ENCODE data around the gene LRGUK.
"Not testable (repeated sequence)": the region's sequence is repeated elsewhere in the genome, so short reads cannot be mapped to it uniquely, and the experiment has no call there.

Gene LRGUK, protein sequence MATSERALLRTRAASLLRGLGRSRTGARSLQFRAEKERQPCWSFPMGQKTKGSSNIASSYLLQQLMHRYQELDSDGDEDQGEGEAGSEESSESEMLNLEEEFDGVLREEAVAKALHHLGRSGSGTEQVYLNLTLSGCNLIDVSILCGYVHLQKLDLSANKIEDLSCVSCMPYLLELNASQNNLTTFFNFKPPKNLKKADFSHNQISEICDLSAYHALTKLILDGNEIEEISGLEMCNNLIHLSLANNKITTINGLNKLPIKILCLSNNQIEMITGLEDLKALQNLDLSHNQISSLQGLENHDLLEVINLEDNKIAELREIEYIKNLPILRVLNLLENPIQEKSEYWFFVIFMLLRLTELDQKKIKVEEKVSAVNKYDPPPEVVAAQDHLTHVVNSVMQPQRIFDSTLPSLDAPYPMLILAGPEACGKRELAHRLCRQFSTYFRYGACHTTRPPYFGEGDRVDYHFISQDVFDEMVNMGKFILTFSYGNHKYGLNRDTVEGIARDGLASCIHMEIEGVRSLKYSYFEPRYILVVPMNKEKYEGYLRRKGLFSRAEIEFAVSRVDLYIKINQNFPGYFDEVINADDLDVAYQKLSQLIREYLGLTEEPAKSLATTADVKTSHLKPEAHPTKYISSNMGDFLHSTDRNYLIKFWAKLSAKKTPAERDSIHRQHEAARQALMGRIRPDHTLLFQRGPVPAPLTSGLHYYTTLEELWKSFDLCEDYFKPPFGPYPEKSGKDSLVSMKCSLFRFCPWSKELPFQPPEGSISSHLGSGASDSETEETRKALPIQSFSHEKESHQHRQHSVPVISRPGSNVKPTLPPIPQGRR

DNA sequence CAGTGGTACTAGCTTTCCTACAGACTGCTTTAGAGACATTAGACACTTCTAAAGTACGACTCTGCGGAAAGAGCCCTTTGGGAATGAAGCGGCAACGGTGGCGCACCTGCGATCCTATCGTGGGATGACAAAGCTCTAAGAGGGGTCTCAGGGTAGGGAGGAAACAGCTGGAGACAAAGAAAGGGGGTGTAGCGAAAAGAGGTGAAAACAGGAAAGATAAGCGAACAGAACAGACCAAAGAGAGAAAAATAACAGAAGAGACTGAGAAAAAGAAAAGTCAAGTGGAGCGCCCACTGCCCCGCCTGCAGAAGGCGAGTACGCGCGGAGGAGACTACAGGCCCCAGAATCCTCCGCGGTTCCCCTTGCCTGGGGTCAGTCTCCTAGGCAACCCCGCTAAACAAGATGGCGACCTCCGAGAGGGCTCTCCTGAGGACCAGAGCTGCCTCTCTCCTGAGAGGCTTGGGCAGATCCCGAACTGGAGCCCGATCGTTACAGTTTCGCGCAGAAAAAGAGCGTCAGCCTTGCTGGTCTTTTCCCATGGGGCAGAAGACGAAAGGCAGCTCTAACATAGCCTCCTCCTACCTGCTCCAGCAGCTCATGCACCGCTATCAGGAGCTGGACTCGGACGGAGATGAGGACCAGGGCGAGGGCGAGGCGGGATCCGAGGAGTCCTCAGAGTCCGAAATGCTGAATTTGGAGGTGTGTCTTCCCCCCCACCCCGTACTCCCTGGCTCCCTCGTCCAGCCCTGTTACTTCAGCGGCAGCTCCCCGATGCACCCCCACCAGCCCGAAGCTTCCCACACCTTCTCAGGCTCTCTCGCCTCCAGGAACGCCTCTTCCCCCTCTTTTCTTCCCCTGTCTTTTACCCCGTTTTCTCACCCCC is at the start of gene LRGUK:
LRGUK (plus strand) TSS at position 375 of the 883 bp plus-strand sequence; CDS start at position 403, 28 bp downstream.
- DNase-seq (ENCODE audit: low read depth, low spot score): peak; percentile 93

DNA sequence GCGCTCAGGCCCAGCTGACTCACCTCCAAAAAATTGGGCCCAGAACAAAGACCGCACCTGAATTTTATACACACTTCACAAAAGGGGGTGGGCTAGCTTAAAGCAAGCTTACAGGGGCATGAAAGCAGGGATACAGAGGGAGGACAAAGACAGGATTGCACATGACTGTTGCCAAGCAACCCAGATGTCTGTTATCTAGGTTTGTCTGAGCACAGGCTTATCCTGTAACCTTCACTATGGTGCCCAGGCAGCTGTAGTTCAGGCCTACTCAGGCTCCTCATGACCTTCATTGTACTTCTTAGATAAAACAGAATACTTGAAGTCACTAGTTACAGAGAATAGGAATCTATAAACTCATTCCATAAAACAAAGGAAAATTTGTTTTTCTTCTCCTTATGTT is 49.6 kb upstream of the LRGUK start:
- not testable (repeated sequence) for DNase-seq (ENCODE audit: low read depth, low spot score)

DNA sequence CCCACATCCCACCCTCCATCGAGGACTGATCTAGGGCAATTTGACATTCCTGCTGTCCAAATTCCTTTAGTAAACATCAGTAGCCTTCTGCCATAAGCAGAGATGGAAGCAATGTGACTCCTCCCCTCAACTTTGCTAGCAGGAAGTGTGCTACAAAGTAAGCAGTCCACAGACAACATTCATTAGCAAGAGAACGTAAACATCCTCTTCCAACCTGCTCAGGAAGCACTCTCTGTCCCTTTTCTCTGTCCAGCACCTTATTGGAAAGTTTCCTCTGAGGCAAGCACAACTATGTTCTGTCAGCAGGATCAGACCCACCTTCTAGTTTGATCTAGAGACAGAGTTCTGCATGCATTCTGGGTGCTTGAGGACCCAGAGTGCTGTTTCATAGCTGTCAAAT is 48.1 kb upstream of the LRGUK start:
- no peak for DNase-seq (ENCODE audit: low read depth, low spot score)

GRCh38 chr7:134081695-134082094 is 45.4 kb upstream of the LRGUK start:
- no peak for DNase-seq (ENCODE audit: low read depth, low spot score)

- peak; percentile 4 for DNase-seq (ENCODE audit: low read depth, low spot score)
Observed at GRCh38 chr7:134083766-134084487, 43.2 kb upstream of the LRGUK start.

DNA sequence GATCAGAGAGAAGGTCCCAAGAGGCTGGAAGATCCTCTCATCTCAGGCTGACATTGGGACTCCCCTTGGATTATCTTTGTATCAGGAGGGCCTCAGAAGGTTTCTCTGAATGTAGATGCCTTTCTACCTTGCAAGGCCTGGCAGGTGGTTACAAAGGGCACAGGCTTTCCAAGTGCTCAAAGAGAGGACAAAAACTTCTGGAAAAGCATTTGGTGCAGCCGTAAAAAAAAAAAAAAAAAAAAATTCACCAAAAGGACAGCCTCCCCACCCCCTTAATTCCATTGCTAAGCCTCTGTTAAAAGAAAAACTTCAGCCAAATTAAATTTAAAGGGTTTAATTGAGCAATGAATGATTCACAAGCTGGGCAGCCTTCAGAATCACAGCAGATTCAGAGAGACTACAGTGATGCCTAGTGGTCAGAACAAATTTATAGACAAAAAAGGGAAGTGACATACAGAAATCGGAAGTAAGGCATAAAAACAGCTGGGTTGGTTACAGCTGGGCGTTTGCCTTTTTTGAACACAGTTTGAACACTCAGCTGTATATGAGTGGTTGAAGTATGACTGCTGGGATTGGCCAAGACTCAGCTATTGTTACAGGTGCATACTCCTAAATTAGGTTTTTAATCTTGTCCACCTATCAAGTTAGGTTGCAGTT is 42.5 kb upstream of the LRGUK start:
- no peak for DNase-seq (ENCODE audit: low read depth, low spot score)

DNA sequence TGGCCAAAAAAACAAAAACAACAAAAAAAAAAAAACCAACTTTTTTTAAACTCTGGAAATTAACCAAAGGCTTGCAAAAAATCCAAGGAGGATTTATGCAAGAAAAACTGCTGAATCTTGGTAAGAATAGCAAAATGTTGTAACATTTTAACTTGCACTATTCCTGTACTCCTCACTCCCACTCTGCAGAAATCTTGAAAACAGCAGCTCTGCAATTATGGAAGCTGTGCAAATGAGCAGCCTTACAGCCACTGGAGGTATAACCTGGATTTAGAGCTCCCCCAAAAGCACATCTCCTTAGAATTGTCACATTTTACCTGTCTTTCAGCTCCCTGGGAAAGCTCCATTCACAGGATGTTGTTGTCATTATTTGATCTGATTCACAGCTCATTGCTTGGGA is 41.8 kb upstream of the LRGUK start:
- no peak for DNase-seq (ENCODE audit: low read depth, low spot score)

GRCh38 chr7:134086998-134087735 is 40.0 kb upstream of the LRGUK start:
- DNase-seq (ENCODE audit: low read depth, low spot score): no peak

DNA sequence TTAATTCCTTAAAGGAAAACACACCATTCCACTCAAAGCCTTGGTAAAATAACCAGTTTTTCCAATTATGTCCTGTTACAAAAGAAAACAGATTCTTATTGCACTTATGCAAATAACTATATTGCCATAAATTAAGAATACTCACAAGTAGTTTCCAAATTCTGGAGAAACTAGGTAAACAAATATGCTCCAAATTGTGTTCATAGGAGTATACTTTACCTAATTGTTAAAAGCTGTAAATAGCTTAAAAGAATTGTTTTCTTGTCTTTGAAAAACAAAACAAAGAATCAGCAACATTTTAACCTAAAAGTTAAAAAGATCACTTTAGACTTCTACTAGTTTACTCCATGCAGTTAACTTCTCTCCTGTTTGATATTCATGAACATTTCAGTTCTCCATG is 38.9 kb upstream of the LRGUK start:
- DNase-seq (ENCODE audit: low read depth, low spot score): no peak

DNA sequence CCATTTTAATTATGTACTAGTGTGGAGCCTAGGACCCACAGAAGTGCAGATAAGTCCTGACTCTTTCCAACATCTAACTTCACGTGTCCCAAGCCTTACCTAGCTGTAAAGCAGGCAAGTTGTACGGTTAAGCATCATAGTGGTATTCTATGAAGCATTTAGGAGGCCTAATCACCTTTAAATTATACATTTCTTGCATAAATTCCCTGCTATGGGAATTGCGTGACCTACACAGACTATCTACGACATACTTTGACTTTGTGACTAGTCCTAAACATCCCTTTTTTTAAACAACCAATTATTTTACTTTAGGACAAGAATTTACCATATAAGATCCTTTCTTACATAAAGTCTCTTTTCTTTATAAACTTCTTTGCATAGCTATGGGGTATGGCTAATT is 37.7 kb upstream of the LRGUK start:
- no peak for DNase-seq (ENCODE audit: low read depth, low spot score)

DNA sequence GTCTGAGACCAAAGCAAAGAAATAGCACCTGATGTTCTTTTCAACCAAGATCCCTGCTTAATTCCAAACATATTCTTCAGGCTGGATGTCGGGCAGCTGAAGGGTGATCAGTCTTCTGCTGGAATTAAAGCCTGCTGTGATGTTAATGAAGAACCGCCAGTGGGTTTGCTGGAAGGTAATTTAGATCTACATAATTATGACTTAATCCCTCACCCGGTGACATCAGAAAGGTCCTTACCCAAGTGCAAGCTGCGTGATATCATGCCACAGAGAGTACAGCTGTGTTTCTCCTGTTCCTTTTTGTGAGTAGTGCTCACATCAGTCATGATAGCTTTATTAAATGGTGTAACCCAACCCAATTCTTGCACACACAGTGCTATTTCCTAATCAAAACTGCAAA is 29.1 kb upstream of the LRGUK start:
- DNase-seq (ENCODE audit: low read depth, low spot score): no peak

GRCh38 chr7:134101716-134102115 is 25.4 kb upstream of the LRGUK start:
- DNase-seq (ENCODE audit: low read depth, low spot score): no peak

DNA sequence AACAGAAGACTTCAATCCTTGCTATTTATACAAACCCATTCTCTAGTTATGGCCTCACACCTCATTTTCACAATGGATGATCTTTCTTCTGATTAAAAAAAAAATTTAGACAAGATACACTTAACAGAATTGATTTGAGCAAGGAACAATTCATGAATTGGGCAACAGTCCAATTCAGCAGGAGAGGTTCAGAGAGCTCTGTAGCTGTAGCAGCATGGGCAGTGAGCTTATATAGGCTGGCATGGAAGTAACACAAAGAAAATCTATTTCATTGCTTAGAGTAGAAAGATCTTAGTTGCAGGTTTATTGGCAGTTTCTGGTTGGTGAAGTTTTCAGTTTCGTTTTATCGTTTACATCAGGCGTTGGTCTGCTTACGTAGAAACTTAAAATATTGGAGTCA is 23.0 kb upstream of the LRGUK start:
- DNase-seq (ENCODE audit: low read depth, low spot score): no peak

GRCh38 chr7:134105841-134106240 is 21.3 kb upstream of the LRGUK start:
- DNase-seq (ENCODE audit: low read depth, low spot score): no peak

DNA sequence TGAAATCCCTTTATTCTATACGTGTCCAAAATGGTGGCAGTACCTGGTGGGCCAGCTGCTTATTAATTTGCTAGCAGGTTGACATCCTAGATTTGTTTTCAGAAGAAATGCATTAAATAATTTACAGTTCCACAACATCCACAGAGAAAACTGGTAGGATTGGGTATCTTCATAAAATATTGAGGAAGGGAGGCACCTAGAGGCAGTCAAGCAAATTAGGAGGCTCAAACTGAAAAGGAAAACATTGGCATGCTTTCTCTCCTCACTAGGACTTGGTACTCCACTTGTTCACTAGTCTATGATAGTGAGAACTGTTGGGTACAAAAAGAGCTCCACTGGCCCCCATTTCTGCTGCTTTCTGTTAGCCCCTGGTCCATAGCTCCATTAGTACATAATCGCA is 18.3 kb upstream of the LRGUK start:
- no peak for DNase-seq (ENCODE audit: low read depth, low spot score)

- no peak for DNase-seq (ENCODE audit: low read depth, low spot score)
Observed at GRCh38 chr7:134113655-134114054, 13.5 kb upstream of the LRGUK start.

GRCh38 chr7:134114992-134115391 is 12.1 kb upstream of the LRGUK start:
- DNase-seq (ENCODE audit: low read depth, low spot score): no peak

- no peak for DNase-seq (ENCODE audit: low read depth, low spot score)
Observed at GRCh38 chr7:134120405-134120804, 6.7 kb upstream of the LRGUK start.

DNA sequence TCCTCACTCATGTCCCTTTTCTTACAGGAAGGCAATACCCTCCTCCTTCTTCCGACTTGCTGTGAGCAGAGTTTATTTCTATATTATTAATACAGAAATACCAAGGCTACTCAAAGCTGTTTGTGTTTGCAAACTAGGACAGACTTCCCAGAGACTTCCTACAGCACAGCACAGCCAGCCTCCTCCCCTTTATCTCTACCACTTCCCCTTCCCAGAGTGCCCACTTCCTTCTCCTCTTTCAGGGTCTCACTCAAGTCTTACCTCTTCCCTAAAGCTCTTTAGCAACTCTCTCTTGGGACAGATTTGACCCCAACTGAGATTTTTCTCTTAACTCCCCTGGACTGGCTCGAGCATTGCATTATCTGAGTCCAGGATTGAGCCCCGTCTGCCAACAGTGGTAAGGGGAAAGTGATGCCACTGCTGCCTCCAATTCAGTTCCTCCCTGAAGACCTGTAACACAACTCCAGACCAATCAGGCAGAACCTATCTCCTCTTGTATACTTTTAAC is 5.5 kb upstream of the LRGUK start:
- no peak for DNase-seq (ENCODE audit: low read depth, low spot score)

- no peak for DNase-seq (ENCODE audit: low read depth, low spot score)
Observed at GRCh38 chr7:134122980-134123379, 4.2 kb upstream of the LRGUK start.
